Fibroblast of mammary gland (primary cell): Measurements from ENCODE around the gene GALNT12.

Experiments
- DNase-seq: peaks from one replicate; pipeline ENCODE4 v3.0.0-alpha.2; 2010; ENCODE audit warnings: low read depth
- H3K4me3 ChIP-seq: 2 replicates; pipeline ENCODE4 v1.5.1; 2011; ENCODE audit warnings: low read depth, mild to moderate bottlenecking, low read length, moderate library complexity; ENCODE audit not compliant: control insufficient read depth
- TF ChIP-seq, protein P1 (sequence below): conservative IDR thresholded peaks from 2 replicates; pipeline ENCODE4 v1.5.1; 2011; ENCODE audit warnings: low read depth, low read length, inconsistent platforms; ENCODE audit not compliant: control insufficient read depth, insufficient read depth

The GALNT12 gene

DNA sequence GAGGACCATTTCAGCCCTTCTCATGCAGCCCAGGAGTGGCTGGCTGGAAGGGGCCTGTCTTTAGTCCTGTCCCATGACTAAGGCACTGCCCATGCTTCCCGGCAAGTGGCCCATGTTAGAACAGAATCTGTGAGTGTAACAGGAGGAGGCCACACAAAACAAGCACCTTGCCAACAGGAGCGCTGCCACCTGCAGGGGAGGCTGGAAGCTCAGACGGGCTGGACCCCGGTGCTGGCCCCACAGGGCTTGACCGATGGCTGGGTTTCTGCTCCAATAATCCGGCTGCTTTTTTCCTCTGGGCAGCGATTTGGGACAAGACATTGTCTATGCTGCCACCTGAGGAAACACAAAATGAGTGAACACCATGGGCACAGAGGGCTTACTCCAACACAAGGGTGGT is 39.6 kb upstream of the GALNT12 start:
- TF ChIP-seq, protein P1, sequence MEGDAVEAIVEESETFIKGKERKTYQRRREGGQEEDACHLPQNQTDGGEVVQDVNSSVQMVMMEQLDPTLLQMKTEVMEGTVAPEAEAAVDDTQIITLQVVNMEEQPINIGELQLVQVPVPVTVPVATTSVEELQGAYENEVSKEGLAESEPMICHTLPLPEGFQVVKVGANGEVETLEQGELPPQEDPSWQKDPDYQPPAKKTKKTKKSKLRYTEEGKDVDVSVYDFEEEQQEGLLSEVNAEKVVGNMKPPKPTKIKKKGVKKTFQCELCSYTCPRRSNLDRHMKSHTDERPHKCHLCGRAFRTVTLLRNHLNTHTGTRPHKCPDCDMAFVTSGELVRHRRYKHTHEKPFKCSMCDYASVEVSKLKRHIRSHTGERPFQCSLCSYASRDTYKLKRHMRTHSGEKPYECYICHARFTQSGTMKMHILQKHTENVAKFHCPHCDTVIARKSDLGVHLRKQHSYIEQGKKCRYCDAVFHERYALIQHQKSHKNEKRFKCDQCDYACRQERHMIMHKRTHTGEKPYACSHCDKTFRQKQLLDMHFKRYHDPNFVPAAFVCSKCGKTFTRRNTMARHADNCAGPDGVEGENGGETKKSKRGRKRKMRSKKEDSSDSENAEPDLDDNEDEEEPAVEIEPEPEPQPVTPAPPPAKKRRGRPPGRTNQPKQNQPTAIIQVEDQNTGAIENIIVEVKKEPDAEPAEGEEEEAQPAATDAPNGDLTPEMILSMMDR: no peak
- H3K4me3 ChIP-seq: no peak overlapping the region
- no peak for DNase-seq

DNA sequence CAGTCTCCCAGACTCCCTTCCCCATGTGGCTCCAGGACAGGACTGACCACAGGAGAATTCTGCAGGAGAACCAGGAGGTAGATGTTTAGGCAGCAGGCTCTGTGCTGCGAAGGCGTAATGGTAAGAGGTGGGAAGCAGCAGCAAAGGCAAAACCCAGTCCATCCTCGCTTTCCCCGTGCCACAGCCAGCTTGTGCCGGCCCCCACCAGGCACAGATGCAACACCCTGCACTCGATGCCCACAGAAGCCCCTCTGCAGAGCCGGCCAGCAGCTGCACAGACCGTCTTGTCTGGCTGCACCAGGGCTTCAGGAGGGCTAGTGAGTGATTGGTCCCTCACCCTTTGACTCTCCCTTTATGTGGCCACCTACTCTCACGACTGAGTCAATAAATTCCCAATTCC is 39.1 kb upstream of the GALNT12 start:
- no peak overlapping the region for H3K4me3 ChIP-seq
- TF ChIP-seq, protein P1: no peak
- no peak for DNase-seq

DNA sequence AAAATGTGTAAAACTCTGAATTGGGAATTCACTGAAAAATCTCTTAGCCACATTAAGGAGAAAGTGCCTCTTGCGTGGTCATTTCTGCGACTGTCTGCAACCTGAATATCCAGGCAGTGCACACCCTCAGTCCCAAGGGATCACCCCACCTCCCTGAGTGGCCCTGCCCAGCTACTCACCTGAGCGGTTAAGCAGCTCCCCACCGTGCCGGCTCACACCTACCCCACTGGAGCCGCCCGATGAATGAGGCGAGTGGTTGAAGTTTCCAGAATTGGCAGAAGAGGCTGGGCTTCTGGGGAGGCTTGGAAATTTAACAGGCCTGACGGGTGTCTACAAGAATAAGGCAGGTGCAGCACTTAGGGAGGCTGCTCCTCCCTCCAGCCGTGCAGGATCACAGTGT is 36.8 kb upstream of the GALNT12 start:
- TF ChIP-seq, protein P1: no peak
- no peak for DNase-seq
- H3K4me3 ChIP-seq: no peak overlapping the region

DNA sequence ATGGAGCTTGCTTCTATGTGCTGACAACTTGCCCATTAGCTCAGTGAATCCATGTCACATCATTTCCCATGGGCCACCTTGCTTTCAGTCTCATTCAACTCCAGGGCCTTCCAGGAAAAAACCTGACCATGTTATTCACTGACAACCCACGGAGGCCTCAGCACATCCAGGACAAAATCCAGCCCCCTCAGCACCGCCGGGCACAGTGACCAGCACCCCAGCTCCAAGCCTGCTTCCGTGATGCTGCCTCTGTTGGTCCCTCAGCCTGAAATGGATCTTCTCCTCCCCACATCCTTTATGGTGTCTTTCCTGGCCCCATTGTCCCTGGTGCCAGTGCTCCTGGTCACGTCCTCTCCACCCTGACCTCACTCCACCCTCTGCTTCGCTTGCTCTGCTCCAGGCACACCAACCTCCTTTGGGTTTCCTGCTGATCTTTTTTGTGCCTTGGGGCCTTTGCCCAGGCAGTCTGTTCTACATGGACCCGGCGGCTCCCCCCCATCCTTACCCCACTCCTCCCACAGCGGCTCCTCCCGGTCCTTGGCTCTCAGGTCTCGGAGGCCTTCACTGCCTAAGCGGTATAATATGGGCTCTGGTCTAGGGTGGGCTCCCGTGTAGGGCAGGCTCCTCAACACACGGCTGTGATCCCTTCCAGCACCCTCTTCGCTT is 36.1 kb upstream of the GALNT12 start:
- no peak for DNase-seq
- no peak overlapping the region for H3K4me3 ChIP-seq
- TF ChIP-seq, protein P1: no peak

DNA sequence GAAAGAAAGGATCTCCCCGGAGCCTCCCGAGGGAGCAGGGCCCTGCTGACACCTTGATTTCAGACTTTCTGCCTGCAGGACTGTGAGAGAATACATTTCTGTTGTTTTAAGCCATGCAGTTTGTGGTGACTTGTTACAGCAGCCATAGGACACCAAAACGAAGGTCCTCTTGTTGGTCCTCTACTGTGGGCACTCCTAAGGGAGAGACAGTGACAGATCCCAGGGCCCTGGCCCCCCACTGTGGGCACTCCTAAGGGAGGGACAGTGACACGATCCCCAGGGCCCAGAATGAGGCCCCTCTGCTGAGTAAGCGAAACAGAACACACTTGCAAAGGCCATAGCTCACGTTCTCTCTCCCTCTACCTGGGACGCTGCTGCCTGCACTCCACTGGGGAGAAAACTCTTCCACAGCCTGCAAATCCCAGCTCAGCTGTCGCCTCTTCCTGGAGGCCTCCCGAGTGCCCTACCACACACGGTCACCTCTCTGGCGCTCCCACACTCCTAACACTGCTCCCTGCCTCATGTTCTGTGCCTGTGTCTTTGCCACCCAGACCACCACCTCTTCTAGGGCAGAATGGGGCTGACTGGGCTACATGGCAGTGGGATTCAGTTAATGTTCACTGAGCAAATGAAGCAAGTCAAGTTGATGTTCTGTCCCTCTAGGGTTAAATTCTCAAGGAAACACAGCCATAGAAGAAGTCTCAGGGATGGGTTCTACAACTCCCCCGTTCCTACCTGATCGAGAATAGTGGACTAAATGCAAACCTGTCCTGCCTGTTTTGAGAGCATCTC is 34.9 kb upstream of the GALNT12 start:
- DNase-seq: no peak
- TF ChIP-seq, protein P1: no peak
- no peak overlapping the region for H3K4me3 ChIP-seq

DNA sequence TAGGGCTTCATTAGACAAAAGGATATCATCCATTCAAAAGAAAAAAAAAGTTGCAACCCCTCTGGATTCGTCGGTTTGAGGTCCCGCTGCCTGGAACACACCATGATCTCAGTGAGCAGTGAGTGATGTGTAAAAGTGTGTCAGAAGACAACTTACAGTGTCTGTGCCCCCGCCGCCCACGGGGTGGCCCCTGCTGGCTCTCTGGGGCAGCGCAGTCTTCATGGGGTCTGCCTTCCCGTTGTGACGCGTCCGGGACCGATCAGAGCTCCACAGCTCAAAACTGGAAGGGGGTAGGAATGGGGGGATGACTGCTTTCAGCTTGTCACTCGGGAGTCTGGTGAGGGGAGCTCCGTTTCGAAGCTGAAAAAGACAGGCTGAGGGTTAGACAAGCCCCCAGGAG is 33.7 kb upstream of the GALNT12 start:
- DNase-seq: no peak
- TF ChIP-seq, protein P1: no peak
- no peak overlapping the region for H3K4me3 ChIP-seq
